Fibroblast of lung (primary cell): ENCODE data around the gene CCL16.
"Not testable (repeated sequence)": the region's sequence is repeated elsewhere in the genome, so short reads cannot be mapped to it uniquely, and the experiment has no call there.

Source experiments
- CTCF ChIP-seq, 2 donors: IDR thresholded peaks in 1 of 2; conservative IDR thresholded peaks in 1 of 2; 1 replicate in 1 of 2; 2 replicates in 1 of 2; pipeline ENCODE4 v1.5.1; 2011 to 2012; ENCODE audit warnings: low read length in 2 of 2, control low read depth in 1 of 2, inconsistent platforms in 1 of 2, low read depth in 1 of 2, mild to moderate bottlenecking in 1 of 2
- EZH2 ChIP-seq: IDR thresholded peaks from 2 replicates; pipeline ENCODE4 v1.5.1; 2012; ENCODE audit warnings: low read length, control low read depth, mild to moderate bottlenecking; ENCODE audit errors: missing control alignments

- TF ChIP-seq CTCF (conservative IDR thresholded peaks at IDR 0.05 in 1 of 2, IDR thresholded peaks at IDR 0.05 in 1 of 2; ENCODE audit: low read depth in 1 of 2, low read length in 2 of 2); EZH2: not testable (repeated sequence)
Observed at GRCh38 chr17:35938492-35938891, 42.8 kb downstream of the CCL16 start.
